Femur (tissue), 1 donor: ENCODE data around the gene KDM6B.
"Not testable (repeated sequence)": the region's sequence is repeated elsewhere in the genome, so short reads cannot be mapped to it uniquely, and the experiment has no call there.

ENCODE experiments used
- DNase-seq: peaks from one replicate; pipeline ENCODE4 v3.0.0-alpha.2; 2017

KDM6B gene

GRCh38 chr17:7854851-7855659 is 21.0 kb downstream of the KDM6B start, which contains the start of gene TMEM88:
Gene TMEM88 (plus strand): TSS chr17:7855066. CDS start chr17:7855075, 9 bp downstream.
- peak; percentile 39 for DNase-seq

- peak; percentile 49 for DNase-seq
These were observed 21.6 kb downstream of the KDM6B start for GRCh38 chr17:7855660-7856010.

GRCh38 chr17:7856011-7856810 is 22.2 kb downstream of the KDM6B start:
- DNase-seq: peak; percentile 83

GRCh38 chr17:7856811-7857712 is 23.0 kb downstream of the KDM6B start, which contains the start of gene NAA38:
Gene NAA38 (minus strand): TSS chr17:7857559. CDS start chr17:7857463, 96 bp downstream.
- peak; percentile 99 for DNase-seq

GRCh38 chr17:7857713-7858521 is 23.9 kb downstream of the KDM6B start, which contains the start of gene CYB5D1:
Gene CYB5D1 (plus strand): TSS chr17:7858003. CDS start chr17:7858135, 132 bp downstream.
- peak; percentile 94 for DNase-seq

- DNase-seq: peak; percentile 62
These were observed 24.4 kb downstream of the KDM6B start for GRCh38 chr17:7858522-7858810.

- DNase-seq: no peak
These were observed 25.0 kb downstream of the KDM6B start for GRCh38 chr17:7859028-7859427.

- DNase-seq: peak; percentile 55
These were observed 28.8 kb downstream of the KDM6B start for GRCh38 chr17:7862692-7863437.

GRCh38 chr17:7864384-7864783 is 30.4 kb downstream of the KDM6B start:
- not testable (repeated sequence) for DNase-seq

GRCh38 chr17:7864995-7865650 is 31.1 kb downstream of the KDM6B start:
- no peak for DNase-seq

GRCh38 chr17:7867881-7868329 is 33.9 kb downstream of the KDM6B start:
- no peak for DNase-seq

GRCh38 chr17:7873051-7873450 is 39.0 kb downstream of the KDM6B start:
- no peak for DNase-seq

- DNase-seq: no peak
These were observed 41.9 kb downstream of the KDM6B start for GRCh38 chr17:7875804-7876370.

GRCh38 chr17:7878234-7878633 is 44.2 kb downstream of the KDM6B start:
- no peak for DNase-seq

- no peak for DNase-seq
These were observed 46.3 kb downstream of the KDM6B start for GRCh38 chr17:7880076-7880868.

GRCh38 chr17:7881276-7882054 is 47.4 kb downstream of the KDM6B start:
- peak; percentile 47 for DNase-seq

- DNase-seq: no peak
These were observed 48.1 kb downstream of the KDM6B start for GRCh38 chr17:7882068-7882467.

- no peak for DNase-seq
These were observed 48.6 kb downstream of the KDM6B start for GRCh38 chr17:7882629-7883028.
